SK-N-SH treated with all-trans-retinoic acid at 6 μM for 48 hours (cell line): ENCODE data around the gene COL4A4.

ENCODE experiments used
- ATAC-seq: fragments of 200-7000 bp; cut with Tn5 transposase; 3 replicates; pipeline ENCODE4 v1.9.1; 2020; ENCODE audit warnings: mild to moderate bottlenecking, moderate library complexity
- BACH2 ChIP-seq: fragments of 250-450 bp; sonication (Bioruptor Pico); IDR thresholded peaks from 2 replicates; pipeline ENCODE4 v1.9.0; 2021; ENCODE audit warnings: mild to moderate bottlenecking, borderline replicate concordance
- CREB5 ChIP-seq: fragments of 250-450 bp; sonication (Bioruptor Pico); IDR thresholded peaks from 2 replicates; pipeline ENCODE4 v1.5.1; 2020; ENCODE audit warnings: low read depth, mild to moderate bottlenecking, moderate library complexity
- CSDC2 ChIP-seq: fragments of 250-450 bp; sonication (Bioruptor Pico); IDR thresholded peaks from 2 replicates; pipeline ENCODE4 v1.5.0; 2020; ENCODE audit warnings: mild to moderate bottlenecking, moderate library complexity
- ESRRG ChIP-seq: fragments of 250-450 bp; sonication (Bioruptor Pico); IDR thresholded peaks from 2 replicates; pipeline ENCODE4 v1.6.1; 2021; ENCODE audit warnings: mild to moderate bottlenecking
- GLIS3 ChIP-seq: fragments of 250-450 bp; sonication (Bioruptor Pico); IDR thresholded peaks from 2 replicates; pipeline ENCODE4 v1.5.0; 2020; ENCODE audit warnings: mild to moderate bottlenecking, moderate library complexity
- ISL1 ChIP-seq: fragments of 250-450 bp; sonication (Bioruptor Pico); IDR thresholded peaks from 2 replicates; pipeline ENCODE4 v2.1.2; 2022; ENCODE audit warnings: mild to moderate bottlenecking, moderate library complexity
- PATZ1 ChIP-seq: fragments of 250-450 bp; sonication (Bioruptor Pico); IDR thresholded peaks from 2 replicates; pipeline ENCODE4 v1.8.0; 2020; ENCODE audit warnings: mild to moderate bottlenecking, moderate library complexity, borderline replicate concordance
- PPARA ChIP-seq: fragments of 250-450 bp; sonication (Bioruptor Pico); IDR thresholded peaks from 2 replicates; pipeline ENCODE4 v1.5.0; 2020; ENCODE audit warnings: mild to moderate bottlenecking, borderline replicate concordance
- RARB ChIP-seq: fragments of 250-450 bp; sonication (Bioruptor Pico); IDR thresholded peaks from 2 replicates; pipeline ENCODE4 v1.8.0; 2021; ENCODE audit warnings: mild to moderate bottlenecking, moderate library complexity
- SNAI2 ChIP-seq: fragments of 250-450 bp; sonication (Bioruptor Pico); IDR thresholded peaks from 2 replicates; pipeline ENCODE4 v1.5.0; 2020; ENCODE audit warnings: mild to moderate bottlenecking, moderate library complexity
- TOX ChIP-seq: fragments of 250-450 bp; sonication (Bioruptor Pico); IDR thresholded peaks from 2 replicates; pipeline ENCODE4 v1.8.0; 2021; ENCODE audit warnings: mild to moderate bottlenecking, moderate library complexity, borderline replicate concordance
- TSHZ2 ChIP-seq: fragments of 250-450 bp; sonication (Bioruptor Pico); IDR thresholded peaks from 2 replicates; pipeline ENCODE4 v1.5.0; 2020; ENCODE audit warnings: mild to moderate bottlenecking, moderate library complexity
- ZC3H10 ChIP-seq: fragments of 250-450 bp; sonication (Bioruptor Pico); IDR thresholded peaks from 2 replicates; pipeline ENCODE4 v1.5.1; 2021; ENCODE audit warnings: mild to moderate bottlenecking, moderate library complexity
- ZFP3 ChIP-seq: fragments of 250-450 bp; sonication (Bioruptor Pico); IDR thresholded peaks from 2 replicates; pipeline ENCODE4 v1.5.0; 2020; ENCODE audit warnings: mild to moderate bottlenecking, moderate library complexity
- ZNF565 ChIP-seq: fragments of 450-650 bp; formaldehyde crosslinking; conservative IDR thresholded peaks from 2 replicates; pipeline ENCODE4 v1.5.0; 2020; ENCODE audit warnings: low read depth, mild to moderate bottlenecking, moderate library complexity
- ZNF70 ChIP-seq: fragments of 450-650 bp; formaldehyde crosslinking; IDR thresholded peaks from 2 replicates; pipeline ENCODE4 v1.5.0; 2020; ENCODE audit warnings: mild to moderate bottlenecking, moderate library complexity
- ZNF8 ChIP-seq: fragments of 450-650 bp; formaldehyde crosslinking; IDR thresholded peaks from 2 replicates; pipeline ENCODE4 v1.5.0; 2020; ENCODE audit warnings: mild to moderate bottlenecking, moderate library complexity
- TF ChIP-seq, protein P1 (sequence below): fragments of 250-450 bp; sonication (Bioruptor Pico); IDR thresholded peaks from 2 replicates; pipeline ENCODE4 v1.5.1; 2021; ENCODE audit warnings: mild to moderate bottlenecking, moderate library complexity
- TF ChIP-seq, protein P2 (sequence below): fragments of 250-450 bp; sonication (Bioruptor Pico); IDR thresholded peaks from 2 replicates; pipeline ENCODE4 v1.8.0; 2021; ENCODE audit warnings: low read depth, mild to moderate bottlenecking, moderate library complexity, borderline replicate concordance

Gene COL4A4

DNA sequence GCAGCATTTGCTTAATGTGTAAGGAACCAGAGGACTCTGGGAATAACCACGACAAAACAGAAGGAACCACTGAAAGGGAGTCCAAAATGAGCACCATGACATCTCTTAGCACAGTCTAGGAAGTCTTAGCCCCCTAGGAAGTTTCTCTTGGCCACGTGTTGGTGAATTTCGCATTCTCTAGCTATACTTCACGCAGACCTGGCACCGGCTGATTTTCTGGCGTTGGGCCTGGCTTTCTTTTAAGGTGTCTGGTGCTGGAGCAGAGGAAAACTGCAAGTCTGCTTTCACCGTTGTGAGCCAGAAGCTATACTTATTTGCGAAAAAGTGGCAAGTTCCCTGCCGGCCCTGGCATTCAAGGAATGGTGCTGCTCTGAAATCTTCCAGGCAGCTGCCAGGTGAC, 156.9 kb downstream of the COL4A4 start:
- no peak for ATAC-seq
- no peak for TF ChIP-seq SNAI2 (CRISPR knock-in tag)

- no peak for ATAC-seq
Measured at GRCh38 chr2:227006189-227006897, 157.7 kb downstream of the COL4A4 start.

GRCh38 chr2:227004482-227004881, 159.5 kb downstream of the COL4A4 start:
- ATAC-seq = no peak
- no peak for TF ChIP-seq ZFP3 (CRISPR knock-in tag)
- no peak for TF ChIP-seq ZNF565 (CRISPR knock-in tag)
- no peak for TF ChIP-seq ZC3H10 (CRISPR knock-in tag)
- TF ChIP-seq SNAI2 (CRISPR knock-in tag) = no peak
- TF ChIP-seq CREB5 (CRISPR knock-in tag) = no peak
- no peak for TF ChIP-seq TSHZ2 (CRISPR knock-in tag)
- TF ChIP-seq ZNF70 (CRISPR knock-in tag) = no peak
- TF ChIP-seq TOX (CRISPR knock-in tag) = no peak

More at GRCh38 chr2:227006189-227006897, 157.7 kb downstream of the COL4A4 start:
- TF ChIP-seq TOX (CRISPR knock-in tag) = no peak
- no peak for TF ChIP-seq ZNF70 (CRISPR knock-in tag)
- no peak for TF ChIP-seq PPARA (CRISPR knock-in tag)
- no peak for TF ChIP-seq BACH2
- TF ChIP-seq ZNF8 = no peak
- TF ChIP-seq ZNF565 (CRISPR knock-in tag) = no peak
- TF ChIP-seq ZC3H10 (CRISPR knock-in tag) = no peak

GRCh38 chr2:227000123-227000522, 163.9 kb downstream of the COL4A4 start:
- no peak for TF ChIP-seq ZFP3 (CRISPR knock-in tag)
- TF ChIP-seq ISL1 = no peak
- no peak for TF ChIP-seq RARB (CRISPR knock-in tag)
- TF ChIP-seq CSDC2 (CRISPR knock-in tag) = no peak
- TF ChIP-seq ZNF8 = no peak
- no peak for TF ChIP-seq PATZ1
- TF ChIP-seq ZC3H10 (CRISPR knock-in tag) = no peak
- no peak for TF ChIP-seq ZNF565 (CRISPR knock-in tag)
- TF ChIP-seq, protein P1, sequence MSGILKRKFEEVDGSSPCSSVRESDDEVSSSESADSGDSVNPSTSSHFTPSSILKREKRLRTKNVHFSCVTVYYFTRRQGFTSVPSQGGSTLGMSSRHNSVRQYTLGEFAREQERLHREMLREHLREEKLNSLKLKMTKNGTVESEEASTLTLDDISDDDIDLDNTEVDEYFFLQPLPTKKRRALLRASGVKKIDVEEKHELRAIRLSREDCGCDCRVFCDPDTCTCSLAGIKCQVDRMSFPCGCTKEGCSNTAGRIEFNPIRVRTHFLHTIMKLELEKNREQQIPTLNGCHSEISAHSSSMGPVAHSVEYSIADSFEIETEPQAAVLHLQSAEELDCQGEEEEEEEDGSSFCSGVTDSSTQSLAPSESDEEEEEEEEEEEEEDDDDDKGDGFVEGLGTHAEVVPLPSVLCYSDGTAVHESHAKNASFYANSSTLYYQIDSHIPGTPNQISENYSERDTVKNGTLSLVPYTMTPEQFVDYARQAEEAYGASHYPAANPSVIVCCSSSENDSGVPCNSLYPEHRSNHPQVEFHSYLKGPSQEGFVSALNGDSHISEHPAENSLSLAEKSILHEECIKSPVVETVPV (CRISPR knock-in tag) = no peak
- TF ChIP-seq SNAI2 (CRISPR knock-in tag) = no peak
- no peak for TF ChIP-seq GLIS3 (CRISPR knock-in tag)
- no peak for TF ChIP-seq TSHZ2 (CRISPR knock-in tag)
- TF ChIP-seq CREB5 (CRISPR knock-in tag) = no peak
- TF ChIP-seq, protein P2, sequence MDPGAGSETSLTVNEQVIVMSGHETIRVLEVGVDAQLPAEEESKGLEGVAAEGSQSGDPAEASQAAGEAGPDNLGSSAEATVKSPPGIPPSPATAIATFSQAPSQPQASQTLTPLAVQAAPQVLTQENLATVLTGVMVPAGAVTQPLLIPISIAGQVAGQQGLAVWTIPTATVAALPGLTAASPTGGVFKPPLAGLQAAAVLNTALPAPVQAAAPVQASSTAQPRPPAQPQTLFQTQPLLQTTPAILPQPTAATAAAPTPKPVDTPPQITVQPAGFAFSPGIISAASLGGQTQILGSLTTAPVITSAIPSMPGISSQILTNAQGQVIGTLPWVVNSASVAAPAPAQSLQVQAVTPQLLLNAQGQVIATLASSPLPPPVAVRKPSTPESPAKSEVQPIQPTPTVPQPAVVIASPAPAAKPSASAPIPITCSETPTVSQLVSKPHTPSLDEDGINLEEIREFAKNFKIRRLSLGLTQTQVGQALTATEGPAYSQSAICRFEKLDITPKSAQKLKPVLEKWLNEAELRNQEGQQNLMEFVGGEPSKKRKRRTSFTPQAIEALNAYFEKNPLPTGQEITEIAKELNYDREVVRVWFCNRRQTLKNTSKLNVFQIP (CRISPR knock-in tag) = no peak
- no peak for TF ChIP-seq TOX (CRISPR knock-in tag)
- no peak for TF ChIP-seq ESRRG
- no peak for ATAC-seq
